ENCODE data around the gene ALDOB.

Gene ALDOB

GRCh38 chr9:101383361-101383760, 52.2 kb downstream of the ALDOB start:
- DNase-seq (ENCODE audit: low spot score) = no peak

- DNase-seq (ENCODE audit: low spot score) = no peak
These were observed 53.7 kb downstream of the ALDOB start for GRCh38 chr9:101381833-101382342.

GRCh38 chr9:101381118-101381517, 54.5 kb downstream of the ALDOB start:
- DNase-seq (ENCODE audit: low spot score) = no peak

GRCh38 chr9:101380295-101380694, 55.3 kb downstream of the ALDOB start:
- DNase-seq (ENCODE audit: low spot score) = no peak

GRCh38 chr9:101376111-101376848, 59.3 kb downstream of the ALDOB start:
- no peak for DNase-seq (ENCODE audit: low spot score)

- no peak for DNase-seq (ENCODE audit: low spot score)
These were observed 60.0 kb downstream of the ALDOB start for GRCh38 chr9:101375546-101375945.

GRCh38 chr9:101372327-101373118, 63.1 kb downstream of the ALDOB start:
- no peak for DNase-seq (ENCODE audit: low spot score)

GRCh38 chr9:101371813-101372212, 63.8 kb downstream of the ALDOB start:
- DNase-seq (ENCODE audit: low spot score) = no peak

Data from CD4-positive, alpha-beta T cell treated with Interleukin-2 at 100 ng/mL for 4 hours (primary cell).